GM23338 (cell line): Measurements from ENCODE around the gene CCDC92B. TPM values are rescaled to one million over a fixed set of nuclear protein-coding genes. Genes with fewer than 3 reads are reported as not detected.

Experiments used
- ATAC-seq: fragments of 200-7000 bp; cut with Tn5 transposase; 3 replicates; pipeline ENCODE4 v1.9.1; 2020
- DNase-seq: peaks from one replicate; pipeline ENCODE4 v3.0.0-alpha.2; 2015; ENCODE audit warnings: low spot score
- H2AFZ ChIP-seq: fragments of 200-600 bp; sonication (generic); 2 replicates; pipeline ENCODE4 v1.8.0; 2016; ENCODE audit warnings: antibody characterized with exemption, mild to moderate bottlenecking, moderate library complexity
- H3F3A ChIP-seq: fragments of 200-600 bp; sonication (generic); replicated peaks from 2 replicates; pipeline ENCODE4 v1.8.0; 2017; ENCODE audit warnings: antibody characterized with exemption, mixed run types, low read depth
- H3K27ac ChIP-seq: fragments of 200-600 bp; sonication (generic); 2 replicates; pipeline ENCODE4 v1.6.1; 2016; ENCODE audit warnings: low read depth
- H3K27me3 ChIP-seq: fragments of 200-600 bp; sonication (generic); 2 replicates; pipeline ENCODE4 v1.8.0; 2016; ENCODE audit warnings: mild to moderate bottlenecking, mixed run types, moderate library complexity; ENCODE audit not compliant: insufficient read depth
- H3K36me3 ChIP-seq: fragments of 200-600 bp; sonication (generic); 2 replicates; pipeline ENCODE4 v1.8.0; 2016; ENCODE audit warnings: mild to moderate bottlenecking; ENCODE audit not compliant: insufficient read depth
- H3K4me1 ChIP-seq: fragments of 200-600 bp; sonication (generic); 2 replicates; pipeline ENCODE4 v1.8.0; 2016; ENCODE audit warnings: mild to moderate bottlenecking, moderate library complexity; ENCODE audit not compliant: insufficient read depth
- H3K4me2 ChIP-seq: fragments of 200-600 bp; sonication (generic); 2 replicates; pipeline ENCODE4 v1.7.1; 2017; ENCODE audit warnings: mixed run types
- H3K4me3 ChIP-seq: fragments of 200-600 bp; sonication (generic); 2 replicates; pipeline ENCODE4 v1.6.1; 2016; ENCODE audit warnings: mixed run types
- H3K79me2 ChIP-seq: fragments of 200-600 bp; sonication (generic); replicated peaks from 2 replicates; pipeline ENCODE4 v1.8.0; 2017; ENCODE audit warnings: mild to moderate bottlenecking; ENCODE audit not compliant: insufficient read depth
- H3K9me2 ChIP-seq: fragments of 200-600 bp; sonication (generic); 2 replicates; pipeline ENCODE4 v1.8.0; 2017; ENCODE audit not compliant: insufficient read depth
- H4K20me1 ChIP-seq: fragments of 200-600 bp; sonication (generic); replicated peaks from 2 replicates; pipeline ENCODE4 v1.8.0; 2017; ENCODE audit warnings: mild to moderate bottlenecking; ENCODE audit not compliant: insufficient read depth
- H3K27ac Mint-ChIP-seq: 2 replicates; pipeline ENCODE4 v1.8.0; 2020; ENCODE audit warnings: inconsistent platforms, mild to moderate bottlenecking, moderate library complexity, mixed read lengths
- H3K27me3 Mint-ChIP-seq: 3 replicates; pipeline ENCODE4 v1.8.0; 2022; ENCODE audit warnings: low read depth, mild to moderate bottlenecking, moderate library complexity, mixed read lengths, inconsistent platforms; ENCODE audit not compliant: insufficient read depth, poor library complexity
- H3K36me3 Mint-ChIP-seq: 3 replicates; pipeline ENCODE4 v1.8.0; 2021; ENCODE audit warnings: low read depth, mild to moderate bottlenecking, inconsistent platforms, moderate library complexity, mixed read lengths
- H3K4me1 Mint-ChIP-seq: 3 replicates; pipeline ENCODE4 v1.8.0; 2020; ENCODE audit warnings: mild to moderate bottlenecking, inconsistent platforms, mixed read lengths
- H3K4me3 Mint-ChIP-seq: 3 replicates; pipeline ENCODE4 v1.8.0; 2021; ENCODE audit warnings: moderate library complexity, mild to moderate bottlenecking, inconsistent platforms, mixed read lengths
- H3K9me3 Mint-ChIP-seq: 3 replicates; pipeline ENCODE4 v1.8.0; 2020; ENCODE audit warnings: moderate library complexity, mild to moderate bottlenecking, inconsistent platforms, mixed read lengths
- CREB1 ChIP-seq: fragments of 250-450 bp; sonication (Bioruptor Pico); IDR thresholded peaks from 2 replicates; pipeline ENCODE4 v1.5.0; 2020; ENCODE audit warnings: low read depth, mild to moderate bottlenecking, moderate library complexity
- CTCF ChIP-seq, 2 experiments: fragments of 200-600 bp in 1 of 2; sonication (generic) in 1 of 2; conservative IDR thresholded peaks; 2 replicates each; pipeline versions ENCODE4 v1.5.1 to v1.6.1; 2016 to 2017; ENCODE audit warnings: antibody characterized with exemption in 2 of 2, low read depth in 2 of 2, mild to moderate bottlenecking in 2 of 2, moderate library complexity in 1 of 2
- ETS1 ChIP-seq: IDR thresholded peaks from 2 replicates; pipeline ENCODE4 v1.6.1; 2016; ENCODE audit warnings: antibody characterized with exemption
- EZH2 ChIP-seq: fragments of 200-600 bp; sonication (generic); IDR thresholded peaks from one replicate; pipeline ENCODE4 v1.8.0; 2017; ENCODE audit warnings: antibody characterized with exemption, mild to moderate bottlenecking, low read depth; ENCODE audit not compliant: unreplicated experiment
- EZH2phosphoT487 ChIP-seq: fragments of 200-600 bp; sonication (generic); IDR thresholded peaks from one replicate; pipeline ENCODE4 v1.8.1; 2018; ENCODE audit warnings: antibody characterized with exemption; ENCODE audit not compliant: unreplicated experiment
- JUNB ChIP-seq: IDR thresholded peaks from one replicate; pipeline ENCODE4 v1.6.1; 2016; ENCODE audit warnings: antibody characterized with exemption; ENCODE audit not compliant: unreplicated experiment
- NANOG ChIP-seq: IDR thresholded peaks from 2 replicates; pipeline ENCODE4 v1.6.1; 2016; ENCODE audit warnings: antibody characterized with exemption, borderline replicate concordance
- POLR2AphosphoS5 ChIP-seq: IDR thresholded peaks from 2 replicates; pipeline ENCODE4 v1.6.1; 2016; ENCODE audit warnings: antibody characterized with exemption, low read depth
- REST ChIP-seq: IDR thresholded peaks from one replicate; pipeline ENCODE4 v1.6.1; 2018; ENCODE audit warnings: antibody characterized with exemption; ENCODE audit not compliant: unreplicated experiment
- STAT1 ChIP-seq: IDR thresholded peaks from one replicate; pipeline ENCODE4 v1.6.1; 2016; ENCODE audit warnings: antibody characterized with exemption; ENCODE audit not compliant: unreplicated experiment
- ZNF114 ChIP-seq: fragments of 250-450 bp; sonication (Bioruptor Pico); IDR thresholded peaks from 2 replicates; pipeline ENCODE4 v1.5.0; 2020; ENCODE audit warnings: mild to moderate bottlenecking, moderate library complexity
- ZNF331 ChIP-seq: fragments of 250-450 bp; sonication (Bioruptor Pico); IDR thresholded peaks from 2 replicates; pipeline ENCODE4 v1.5.0; 2020; ENCODE audit warnings: low read depth, mild to moderate bottlenecking, moderate library complexity
- ZNF462 ChIP-seq: fragments of 250-450 bp; sonication (Bioruptor Pico); IDR thresholded peaks from 2 replicates; pipeline ENCODE4 v1.5.0; 2020; ENCODE audit warnings: mild to moderate bottlenecking, moderate library complexity
- polyA plus RNA-seq: library from polyadenylated mRNA; unstranded; fragments of >200 nt; fragmentation: Nextera tagmentation; extraction: Ambion mirVana; gene quantifications from 2 replicates; pipeline ENCODE4 v1.2.1, GENCODE V29; 2016
- total RNA-seq: library from RNA; depleted of rRNA; stranded (reverse); fragments of >200 nt; shearing (Covaris generic); gene quantifications from 2 replicates; pipeline ENCODE4 v1.2.3, GENCODE V29; 2014

CCDC92B gene
- total and polyA plus RNA-seq, 2 experiments from 2014 or later, result 5.7 to 9.1 TPM

GRCh38 chr17:2797637-2798036 lies 48.2 kb upstream of the CCDC92B start:
- peaks cover 15% of the 10 kb centered on the region for H3K27me3 Mint-ChIP-seq

More at GRCh38 chr17:2797637-2798036, 48.2 kb upstream of the CCDC92B start:
- no peak overlapping the region for H2AFZ ChIP-seq
- H3K9me2 ChIP-seq, result no peaks in the 10 kb centered on the region
- no peak overlapping the region for H3K4me2 ChIP-seq
- Mint-ChIP-seq H3K4me1 (peaks cover 26% of the 10 kb centered on the region), H3K4me3 (no peak overlapping the region), H3K9me3 (no peaks in the 10 kb centered on the region), H3K27ac (no peak overlapping the region), H3K36me3 (no peaks in the 10 kb centered on the region)
- H3F3A ChIP-seq, result no peaks in the 10 kb centered on the region
- DNase-seq, result no peak
- H3K27me3 ChIP-seq, result no peaks in the 10 kb centered on the region
- no peak overlapping the region for H3K27ac ChIP-seq
- ATAC-seq, result no peak
- H3K4me1 ChIP-seq, result peaks cover 4% of the 10 kb centered on the region; the same call in 1 of the 2 replicates
- no peaks in the 10 kb centered on the region for H4K20me1 ChIP-seq
- no peaks in the 10 kb centered on the region for H3K79me2 ChIP-seq
- no peak for TF ChIP-seq STAT1
- TF ChIP-seq ZNF114, result no peak
- TF ChIP-seq ZNF462, result no peak
- no peak for TF ChIP-seq JUNB
- no peak for TF ChIP-seq ZNF331 (CRISPR knock-in tag)
- TF ChIP-seq REST, result no peak
- TF ChIP-seq CTCF (conservative IDR thresholded peaks at IDR 0.05; ENCODE audit: low read depth in 2 of 2), result no peak
- TF ChIP-seq POLR2AphosphoS5, result no peak
- no peak for TF ChIP-seq EZH2phosphoT487
- TF ChIP-seq ETS1, result no peak
- no peak for TF ChIP-seq EZH2
- no peak for TF ChIP-seq CREB1
- TF ChIP-seq NANOG, result no peak
- H3K36me3 ChIP-seq, result no peaks in the 10 kb centered on the region
- no peak overlapping the region for H3K4me3 ChIP-seq
